ENCODE measurements around the gene CPSF2.

- TF ChIP-seq CTCF (IDR thresholded peaks at IDR 0.05) (no peak), POLR2A (IDR thresholded peaks at IDR 0.05) (no peak)
Measured at GRCh38 chr14:92143962-92144361, 22.2 kb downstream of the CPSF2 start.
